GM19043 (cell line): ENCODE measurements around the gene ARF6.
"Not testable (repeated sequence)": the region's sequence is repeated elsewhere in the genome, so short reads cannot be mapped to it uniquely, and the experiment has no call there.

ENCODE experiments used
- ATAC-seq: cut with Tn5 transposase; IDR thresholded peaks from one replicate; pipeline ENCODE4 v1.9.1; 2021; ENCODE audit warnings: low read depth; ENCODE audit not compliant: unreplicated experiment

ARF6 gene

DNA sequence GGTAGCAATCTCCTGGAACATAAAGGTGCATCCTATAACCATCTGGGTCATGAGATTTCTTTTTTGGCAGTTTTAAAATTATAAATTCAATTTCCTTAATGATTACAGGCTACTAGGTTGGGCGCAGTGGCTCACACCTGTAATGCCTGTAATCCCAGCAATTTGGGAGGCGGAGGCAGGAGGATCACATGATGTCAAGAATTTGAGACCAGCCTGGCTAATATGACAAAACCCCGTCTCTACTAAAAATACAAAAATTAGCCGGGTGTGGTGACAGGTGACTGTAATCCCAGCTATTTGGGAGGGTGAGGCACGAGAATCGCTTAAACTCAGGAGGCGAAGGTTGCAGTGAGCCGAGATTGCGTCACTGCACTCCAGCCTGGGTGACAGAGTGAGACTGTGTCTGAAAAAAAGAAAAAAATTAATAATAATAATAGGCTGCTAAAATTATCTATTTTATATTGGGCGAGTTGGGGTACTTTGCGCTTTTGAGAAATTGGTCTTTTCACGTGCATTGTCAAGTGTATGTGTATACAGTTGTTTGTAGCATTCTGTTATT lies 17.2 kb upstream of the ARF6 start:
- ATAC-seq: no peak

- ATAC-seq: no peak
These were observed 16.2 kb upstream of the ARF6 start for GRCh38 chr14:49876563-49877127.

DNA sequence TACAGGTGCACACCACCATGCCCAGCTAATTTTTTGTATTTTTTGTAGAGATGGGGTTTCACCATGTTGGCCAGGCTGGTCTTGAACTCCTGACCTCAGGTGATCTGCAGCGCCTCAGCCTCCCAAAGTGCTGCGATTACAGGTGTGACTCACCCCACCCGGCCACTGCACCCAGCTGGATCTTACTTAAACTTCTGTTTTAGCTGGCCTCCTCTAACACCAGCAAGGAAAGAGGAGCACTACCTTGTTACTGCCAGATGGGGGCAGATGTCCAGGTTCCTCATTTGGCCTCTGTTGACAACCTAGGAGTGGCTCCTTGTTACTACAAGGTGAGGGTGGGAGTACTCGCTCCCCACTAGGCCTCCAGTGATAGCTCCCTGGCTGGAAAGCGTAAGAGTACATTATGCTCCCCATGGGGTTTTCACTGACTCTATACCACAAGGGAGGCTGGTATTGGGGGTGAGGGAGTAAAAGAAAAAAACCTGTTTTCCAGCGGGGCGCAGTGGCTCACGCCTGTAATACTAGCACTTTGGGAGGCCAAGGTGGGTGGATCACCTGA lies 13.2 kb upstream of the ARF6 start:
- peak; percentile 84 for ATAC-seq

DNA sequence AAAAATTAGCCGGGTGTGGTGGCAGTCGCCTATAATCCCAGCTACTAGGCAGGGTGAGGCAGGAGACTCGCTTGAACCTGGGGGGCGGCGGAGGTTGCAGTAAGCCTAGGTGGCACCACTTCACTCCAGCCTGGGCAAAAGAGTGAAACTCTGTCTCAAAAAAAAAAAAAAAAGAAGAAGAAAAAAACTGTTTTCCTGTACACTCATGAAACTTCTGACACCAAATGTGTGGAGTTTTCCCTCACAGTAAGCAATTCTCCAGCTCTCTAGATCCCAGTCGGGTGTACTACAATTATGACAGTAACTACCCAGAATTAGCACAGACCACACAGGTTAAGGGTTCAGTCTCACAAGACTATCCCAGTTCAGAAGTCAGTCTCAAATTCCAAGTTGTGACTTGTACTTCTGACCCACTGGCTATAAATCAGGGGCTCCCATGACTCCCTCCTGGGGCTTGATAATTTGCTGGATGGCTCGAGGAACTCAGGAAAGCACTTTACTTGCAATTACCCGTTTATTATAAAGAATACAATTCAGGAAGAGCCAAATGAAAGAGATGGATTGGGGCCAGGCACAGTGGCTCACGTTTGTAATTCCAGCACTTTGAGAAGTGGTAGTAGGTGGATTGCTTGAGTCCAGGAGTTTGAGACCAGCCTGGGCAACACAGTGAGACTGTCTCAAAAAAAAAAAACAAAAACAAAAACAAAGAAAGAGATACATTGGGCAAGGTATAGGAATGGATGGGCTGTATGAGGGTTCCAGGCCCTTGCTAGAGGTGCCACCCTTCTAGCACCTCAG lies 12.4 kb upstream of the ARF6 start:
- ATAC-seq: no peak

DNA sequence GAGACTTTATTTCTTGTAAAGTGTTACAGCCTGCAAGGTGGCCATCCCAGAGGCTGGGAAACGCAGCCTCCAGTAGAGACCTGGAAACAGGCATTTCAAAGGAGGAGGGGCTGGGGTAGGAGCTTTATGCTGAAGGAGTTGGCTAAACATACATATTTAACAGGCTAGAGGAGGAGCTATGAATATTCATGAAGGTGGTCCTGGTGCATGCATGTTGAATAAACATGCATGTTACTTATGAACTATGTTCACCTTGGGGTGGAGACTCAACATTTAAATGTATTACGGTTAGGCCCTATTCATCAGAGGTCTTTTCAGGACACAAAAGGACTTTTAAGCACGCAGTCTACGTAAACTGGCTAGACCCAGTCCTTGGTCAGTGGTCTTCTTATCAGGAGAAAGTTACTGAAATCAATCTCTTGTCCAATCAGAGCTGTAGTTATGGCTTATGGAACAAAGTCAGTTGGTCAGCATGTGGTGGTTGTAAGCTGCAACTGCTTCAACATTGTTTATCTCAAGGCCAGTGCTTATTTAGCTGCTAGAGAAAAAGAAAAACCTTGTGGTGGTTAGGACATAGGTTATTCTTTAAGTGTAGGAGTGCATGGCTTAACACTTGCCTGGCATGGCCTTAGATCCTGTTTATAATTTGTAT lies 11.4 kb upstream of the ARF6 start:
- ATAC-seq: no peak

- ATAC-seq: no peak
These were observed 9.8 kb upstream of the ARF6 start for GRCh38 chr14:49882826-49883694.

DNA sequence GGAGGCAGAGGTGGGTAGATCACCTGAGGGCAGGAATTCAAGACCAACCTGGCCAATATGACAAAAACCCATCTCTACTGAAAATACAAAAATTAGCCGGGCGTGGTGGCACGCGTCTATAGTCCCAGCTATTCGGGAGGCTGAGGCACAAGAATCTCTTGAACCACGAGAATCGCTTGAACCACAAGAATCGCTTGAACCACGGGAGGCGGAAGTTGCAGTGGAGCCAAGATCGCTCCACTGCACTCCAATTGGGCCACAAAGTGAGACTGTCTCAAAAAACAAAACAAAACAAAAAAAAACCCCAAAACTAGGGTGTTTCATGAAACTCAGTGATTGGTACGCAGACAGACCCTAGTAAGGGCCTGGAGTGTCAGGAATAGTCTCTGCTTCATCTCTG lies 6.4 kb upstream of the ARF6 start:
- no peak for ATAC-seq

DNA sequence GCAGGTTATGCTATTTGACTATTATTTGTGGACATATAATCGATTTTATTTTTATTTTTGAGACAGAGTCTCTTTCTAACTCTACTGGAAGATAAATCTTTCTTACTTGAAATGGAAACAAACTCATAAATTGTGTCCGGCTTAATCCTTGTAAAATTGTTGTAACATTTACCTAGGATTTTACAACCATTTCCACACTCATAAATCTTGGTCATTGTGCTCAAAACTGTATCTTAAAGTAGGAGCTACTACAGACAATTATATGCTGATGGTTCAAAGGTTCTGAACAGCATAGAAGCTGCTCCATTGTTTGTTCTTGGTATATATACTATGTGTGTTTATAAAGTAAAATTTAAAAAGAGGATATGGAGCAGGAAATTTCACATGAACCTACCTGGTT lies 4.6 kb upstream of the ARF6 start:
- no peak for ATAC-seq

DNA sequence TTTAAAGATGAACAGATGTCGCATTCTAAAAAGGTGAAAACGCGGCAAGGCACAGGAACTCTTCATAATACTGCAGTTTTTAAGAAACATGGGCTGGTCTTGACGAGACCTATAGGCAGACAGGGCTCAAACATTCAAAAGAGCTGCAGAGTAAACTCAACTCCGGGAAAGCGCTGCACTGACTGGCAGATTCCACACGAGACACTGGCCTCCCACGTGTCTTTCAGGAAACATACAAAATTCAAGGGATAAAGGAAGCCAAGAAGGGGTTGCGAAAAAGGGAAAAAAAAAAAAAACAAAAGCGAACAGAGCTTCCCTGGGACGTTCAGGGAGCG lies 614 bp upstream of the ARF6 start:
- peak; percentile 37 for ATAC-seq

DNA sequence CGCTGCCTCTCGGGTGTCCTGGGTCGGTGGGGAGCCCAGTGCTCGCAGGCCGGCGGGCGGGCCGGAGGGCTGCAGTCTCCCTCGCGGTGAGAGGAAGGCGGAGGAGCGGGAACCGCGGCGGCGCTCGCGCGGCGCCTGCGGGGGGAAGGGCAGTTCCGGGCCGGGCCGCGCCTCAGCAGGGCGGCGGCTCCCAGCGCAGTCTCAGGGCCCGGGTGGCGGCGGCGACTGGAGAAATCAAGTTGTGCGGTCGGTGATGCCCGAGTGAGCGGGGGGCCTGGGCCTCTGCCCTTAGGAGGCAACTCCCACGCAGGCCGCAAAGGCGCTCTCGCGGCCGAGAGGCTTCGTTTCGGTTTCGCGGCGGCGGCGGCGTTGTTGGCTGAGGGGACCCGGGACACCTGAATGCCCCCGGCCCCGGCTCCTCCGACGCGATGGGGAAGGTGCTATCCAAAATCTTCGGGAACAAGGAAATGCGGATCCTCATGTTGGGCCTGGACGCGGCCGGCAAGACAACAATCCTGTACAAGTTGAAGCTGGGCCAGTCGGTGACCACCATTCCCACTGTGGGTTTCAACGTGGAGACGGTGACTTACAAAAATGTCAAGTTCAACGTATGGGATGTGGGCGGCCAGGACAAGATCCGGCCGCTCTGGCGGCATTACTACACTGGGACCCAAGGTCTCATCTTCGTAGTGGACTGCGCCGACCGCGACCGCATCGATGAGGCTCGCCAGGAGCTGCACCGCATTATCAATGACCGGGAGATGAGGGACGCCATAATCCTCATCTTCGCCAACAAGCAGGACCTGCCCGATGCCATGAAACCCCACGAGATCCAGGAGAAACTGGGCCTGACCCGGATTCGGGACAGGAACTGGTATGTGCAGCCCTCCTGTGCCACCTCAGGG lies 679 bp downstream of the ARF6 start:
- ATAC-seq: peak; percentile 15

- not testable (repeated sequence) for ATAC-seq
These were observed 1.6 kb downstream of the ARF6 start for GRCh38 chr14:49894214-49895107.

- no peak for ATAC-seq
These were observed 2.6 kb downstream of the ARF6 start for GRCh38 chr14:49895480-49895879.

DNA sequence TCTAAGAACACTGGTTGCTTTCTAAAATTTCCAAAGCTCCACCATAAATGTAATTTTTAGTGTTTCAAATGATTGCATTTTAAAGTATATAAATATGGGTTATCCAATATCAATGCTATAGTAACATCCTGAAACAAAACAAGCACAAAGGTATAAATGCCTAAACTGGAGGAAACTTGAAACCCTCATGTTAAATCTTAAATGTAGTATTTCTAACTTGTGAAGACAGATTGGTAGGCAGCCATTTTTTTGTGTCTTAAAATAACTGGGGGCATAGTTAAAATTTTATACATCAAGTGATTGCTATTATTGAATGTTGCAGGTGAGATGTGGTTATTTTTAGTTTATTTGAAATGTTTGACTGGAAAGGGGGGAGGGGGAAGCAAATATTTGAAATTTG lies 3.4 kb downstream of the ARF6 start:
- ATAC-seq: not testable (repeated sequence)

DNA sequence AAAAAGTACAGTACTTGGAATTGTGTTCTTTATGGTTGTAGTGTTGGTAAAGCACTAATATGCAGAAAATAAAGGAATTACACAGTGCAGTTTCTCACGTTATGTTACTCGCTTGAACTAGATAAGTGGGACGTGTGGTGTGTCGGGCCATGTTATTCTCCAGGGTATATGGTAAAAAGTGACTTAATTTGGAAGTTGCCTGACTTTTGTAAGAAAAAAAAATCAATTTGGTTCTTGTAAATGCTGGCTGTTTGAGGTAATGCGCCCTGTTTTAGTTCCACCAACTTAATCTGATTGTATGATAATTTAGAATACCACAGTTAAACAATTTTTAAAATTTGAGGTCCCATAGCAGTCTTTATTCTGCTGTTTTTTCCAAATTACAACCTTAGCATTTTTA lies 4.1 kb downstream of the ARF6 start:
- no peak for ATAC-seq

DNA sequence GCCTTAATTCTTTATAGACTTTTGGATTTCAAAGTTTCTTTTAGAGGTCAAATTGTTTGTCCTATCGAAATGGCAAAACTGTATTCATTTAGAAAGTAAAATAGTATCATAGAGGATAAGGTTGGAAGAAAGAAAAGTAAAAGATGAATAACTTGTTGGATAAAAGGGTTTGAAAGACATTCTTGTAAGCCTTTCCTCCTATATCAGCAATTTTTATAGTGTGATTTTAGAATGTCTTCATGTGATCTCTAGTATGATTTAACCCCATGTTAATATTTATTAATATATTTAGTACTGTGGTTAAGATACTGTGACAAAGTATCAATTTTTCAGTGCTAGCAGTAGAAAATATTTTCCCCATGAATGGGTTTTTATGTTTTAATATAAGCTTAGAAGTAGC lies 4.5 kb downstream of the ARF6 start:
- ATAC-seq: no peak

GRCh38 chr14:49897965-49898364 lies 5.1 kb downstream of the ARF6 start:
- ATAC-seq: no peak

GRCh38 chr14:49898485-49898884 lies 5.6 kb downstream of the ARF6 start:
- ATAC-seq: no peak

DNA sequence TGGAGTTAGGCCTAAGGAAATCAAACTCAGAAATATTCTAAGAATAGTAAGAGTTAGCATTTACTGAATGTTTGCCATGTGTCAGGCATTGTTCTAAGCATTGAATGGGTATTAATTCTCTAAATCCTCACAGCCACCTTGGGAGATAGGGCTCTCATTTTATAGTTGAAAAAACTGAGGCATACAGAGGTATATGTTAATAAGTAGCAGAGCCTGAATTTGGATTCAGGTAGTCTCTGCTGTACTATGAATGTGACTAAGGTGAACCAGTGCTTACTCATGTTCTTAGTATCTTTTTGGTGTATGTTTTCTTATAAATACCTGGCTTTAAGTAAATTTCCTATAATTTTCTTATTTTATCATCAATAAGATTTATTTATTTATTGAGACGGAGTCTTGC lies 8.1 kb downstream of the ARF6 start:
- ATAC-seq: no peak
